Myocyte (in vitro differentiated cells): Measurements from ENCODE around the gene GALNT12. TPM values are rescaled to one million over a fixed set of nuclear protein-coding genes. Genes with fewer than 3 reads are reported as not detected.

Experiments
- DNase-seq: peaks from one replicate; pipeline ENCODE4 v3.0.0-alpha.2; 2012; ENCODE audit warnings: low read depth
- total RNA-seq: library from RNA; depleted of rRNA; stranded (reverse); fragments of >200 nt; gene quantifications from 2 replicates; pipeline ENCODE4 v1.2.3, GENCODE V29; 2014

GALNT12 gene
- total RNA-seq, 1 donor from 2014 or later = 0.32 TPM

- no peak for DNase-seq
These were observed 25.7 kb upstream of the GALNT12 start for GRCh38 chr9:98781588-98782383.

- DNase-seq = peak; percentile 69
These were observed 23.8 kb upstream of the GALNT12 start for GRCh38 chr9:98783518-98784226.

GRCh38 chr9:98784831-98785806, 22.4 kb upstream of the GALNT12 start:
- no peak for DNase-seq

GRCh38 chr9:98786750-98787510, 20.5 kb upstream of the GALNT12 start:
- DNase-seq = no peak

- DNase-seq = no peak
These were observed 19.6 kb upstream of the GALNT12 start for GRCh38 chr9:98787766-98788335.

GRCh38 chr9:98789483-98790133, 17.9 kb upstream of the GALNT12 start:
- no peak for DNase-seq

- DNase-seq = peak; percentile 70
These were observed 17.2 kb upstream of the GALNT12 start for GRCh38 chr9:98790134-98790841.

GRCh38 chr9:98790842-98791607, 16.4 kb upstream of the GALNT12 start:
- DNase-seq = peak; percentile 97

GRCh38 chr9:98791608-98792490, 15.6 kb upstream of the GALNT12 start:
- DNase-seq = no peak

GRCh38 chr9:98793031-98793430, 14.4 kb upstream of the GALNT12 start:
- DNase-seq = no peak

- no peak for DNase-seq
These were observed 12.7 kb upstream of the GALNT12 start for GRCh38 chr9:98794802-98795201.

- DNase-seq = no peak
These were observed 12.0 kb upstream of the GALNT12 start for GRCh38 chr9:98795295-98795955.

GRCh38 chr9:98795970-98796363, 11.5 kb upstream of the GALNT12 start:
- peak; percentile 34 for DNase-seq

- peak; percentile 80 for DNase-seq
These were observed 10.9 kb upstream of the GALNT12 start, which contains the start of gene ANKS6 for GRCh38 chr9:98796364-98797101. TSS of gene ANKS6 (minus strand) at chr9:98796555. CDS start at chr9:98796491, 64 bp downstream.

- DNase-seq = no peak
These were observed 10.0 kb upstream of the GALNT12 start for GRCh38 chr9:98797491-98797890.

- no peak for DNase-seq
These were observed 9.2 kb upstream of the GALNT12 start for GRCh38 chr9:98798254-98798653.
